ENCODE data around the gene SLC26A8.

- TF ChIP-seq POLR2A (IDR thresholded peaks at IDR 0.05), result no peak
- TF ChIP-seq CTCF (IDR thresholded peaks at IDR 0.05), result no peak
Observed at GRCh38 chr6:35898003-35898402, 126.4 kb downstream of the SLC26A8 start.

All from vagina (tissue), 2 donors.